ENCODE results near the gene LIPK. TPM values are rescaled to one million over a fixed set of nuclear protein-coding genes. Genes with fewer than 3 reads are reported as not detected.
"Not testable (repeated sequence)": the region's sequence is repeated elsewhere in the genome, so short reads cannot be mapped to it uniquely, and the experiment has no call there.

Gene LIPK
- total RNA-seq, 4 donors from 2014 or later = not detected

DNA sequence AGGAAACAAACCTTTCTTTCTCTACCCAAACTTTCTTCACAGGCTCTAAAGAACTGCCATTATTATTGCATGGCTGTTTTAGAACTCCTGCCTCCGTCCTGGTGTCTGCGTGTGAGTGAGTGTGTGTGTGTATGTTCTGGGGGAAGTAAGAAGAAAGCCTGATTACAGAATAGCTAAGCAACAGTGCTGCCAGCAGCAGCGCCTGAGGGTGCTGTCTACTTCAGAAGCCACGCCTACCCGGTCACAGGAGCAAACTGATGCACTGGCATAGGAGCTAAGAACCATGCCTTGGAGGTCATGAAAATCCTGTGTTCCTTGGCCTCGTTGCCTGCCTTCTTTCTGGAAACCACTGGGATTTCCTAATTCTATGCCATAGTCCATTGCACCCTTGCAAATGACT lies 25.2 kb downstream of the LIPK start:
- TF ChIP-seq EP300 (IDR thresholded peaks at IDR 0.05) (no peak), POLR2AphosphoS5 (IDR thresholded peaks at IDR 0.05) (no peak), POLR2A (IDR thresholded peaks at IDR 0.05; ENCODE audit: low read depth) (no peak)
- TF ChIP-seq, protein P1, sequence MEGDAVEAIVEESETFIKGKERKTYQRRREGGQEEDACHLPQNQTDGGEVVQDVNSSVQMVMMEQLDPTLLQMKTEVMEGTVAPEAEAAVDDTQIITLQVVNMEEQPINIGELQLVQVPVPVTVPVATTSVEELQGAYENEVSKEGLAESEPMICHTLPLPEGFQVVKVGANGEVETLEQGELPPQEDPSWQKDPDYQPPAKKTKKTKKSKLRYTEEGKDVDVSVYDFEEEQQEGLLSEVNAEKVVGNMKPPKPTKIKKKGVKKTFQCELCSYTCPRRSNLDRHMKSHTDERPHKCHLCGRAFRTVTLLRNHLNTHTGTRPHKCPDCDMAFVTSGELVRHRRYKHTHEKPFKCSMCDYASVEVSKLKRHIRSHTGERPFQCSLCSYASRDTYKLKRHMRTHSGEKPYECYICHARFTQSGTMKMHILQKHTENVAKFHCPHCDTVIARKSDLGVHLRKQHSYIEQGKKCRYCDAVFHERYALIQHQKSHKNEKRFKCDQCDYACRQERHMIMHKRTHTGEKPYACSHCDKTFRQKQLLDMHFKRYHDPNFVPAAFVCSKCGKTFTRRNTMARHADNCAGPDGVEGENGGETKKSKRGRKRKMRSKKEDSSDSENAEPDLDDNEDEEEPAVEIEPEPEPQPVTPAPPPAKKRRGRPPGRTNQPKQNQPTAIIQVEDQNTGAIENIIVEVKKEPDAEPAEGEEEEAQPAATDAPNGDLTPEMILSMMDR (IDR thresholded peaks at IDR 0.05) = no peak
- no peaks in the 10 kb centered on the region for H3K4me1 ChIP-seq
- no peak overlapping the region for H3K27ac ChIP-seq (replicated peaks in 1 of 4)
- H3K9me3 ChIP-seq = no peaks in the 10 kb centered on the region
- DNase-seq (ENCODE audit: extremely low spot score) = no peak
- H3K27me3 ChIP-seq = peaks cover 0 to 11% (median 0%) of the 10 kb centered on the region in 4 donors
- 74% methylated on average over 6 of the region's 6 CpGs for WGBS
- H3K4me3 ChIP-seq = no peak overlapping the region
- intact Hi-C loops (cut with DNase I) = no loop called here
- H3K36me3 ChIP-seq = no peaks in the 10 kb centered on the region

DNA sequence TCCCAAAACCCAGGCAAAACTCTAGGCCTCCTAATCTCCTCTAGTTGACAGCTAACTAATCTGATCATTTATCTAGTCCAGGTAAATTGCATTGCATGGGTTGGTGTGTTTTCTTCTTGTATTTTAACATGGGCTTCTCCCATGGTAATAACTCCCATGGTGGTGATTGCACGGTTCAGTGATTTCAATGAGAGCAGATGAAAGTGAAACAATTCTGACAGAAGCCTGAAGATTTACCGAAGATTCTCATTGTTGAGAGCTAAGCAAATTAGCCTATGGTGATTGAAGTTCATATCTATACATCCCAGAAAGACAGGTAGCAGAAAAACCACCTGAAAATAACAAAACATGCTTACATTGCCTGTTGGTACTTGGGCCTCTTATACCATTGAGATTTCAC lies 27.2 kb downstream of the LIPK start:
- H3K27ac ChIP-seq (replicated peaks in 1 of 4) = no peak overlapping the region
- TF ChIP-seq EP300 (IDR thresholded peaks at IDR 0.05) (no peak), POLR2AphosphoS5 (IDR thresholded peaks at IDR 0.05) (no peak), POLR2A (IDR thresholded peaks at IDR 0.05; ENCODE audit: low read depth) (no peak)
- TF ChIP-seq, protein P1 (IDR thresholded peaks at IDR 0.05) = no peak
- no peaks in the 10 kb centered on the region for H3K4me1 ChIP-seq
- H3K36me3 ChIP-seq = no peaks in the 10 kb centered on the region
- no peaks in the 10 kb centered on the region for H3K9me3 ChIP-seq
- no peak overlapping the region for H3K4me3 ChIP-seq
- WGBS = 93% methylated on average over 2 of the region's 2 CpGs
- DNase-seq (ENCODE audit: extremely low spot score) = no peak
- peaks cover 0 to 4% (median 0%) of the 10 kb centered on the region in 4 donors for H3K27me3 ChIP-seq
- intact Hi-C loops (cut with DNase I) = no loop called here

DNA sequence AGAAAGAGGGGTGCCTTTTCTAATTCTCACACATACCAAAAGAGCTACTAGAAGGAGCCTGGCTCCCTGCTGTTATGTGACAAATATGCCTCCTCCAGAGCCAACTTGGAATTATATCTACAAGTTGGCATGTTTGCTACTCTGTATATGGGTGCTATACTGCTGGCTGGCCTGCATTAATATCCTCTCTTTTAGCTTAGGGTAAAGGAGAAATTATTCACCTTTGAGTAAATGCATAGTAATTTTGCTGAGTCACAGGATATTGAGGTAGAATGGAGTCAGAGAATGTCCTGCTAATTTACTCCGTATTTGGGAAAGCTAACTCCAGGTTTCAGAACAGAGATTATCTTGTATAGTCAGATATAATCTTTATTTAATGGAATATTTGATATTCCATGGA lies 29.6 kb downstream of the LIPK start:
- H3K27ac ChIP-seq (replicated peaks in 1 of 4) = no peak overlapping the region
- no peak overlapping the region for H3K4me3 ChIP-seq
- WGBS = 35% methylated on average over 1 of the region's 1 CpG
- H3K4me1 ChIP-seq = no peaks in the 10 kb centered on the region
- H3K9me3 ChIP-seq = no peaks in the 10 kb centered on the region
- no peaks in the 10 kb centered on the region for H3K27me3 ChIP-seq
- no peak for TF ChIP-seq EP300 (IDR thresholded peaks at IDR 0.05)
- TF ChIP-seq, protein P1 (IDR thresholded peaks at IDR 0.05) = no peak
- no peak for TF ChIP-seq POLR2A (IDR thresholded peaks at IDR 0.05; ENCODE audit: low read depth)
- no peak for TF ChIP-seq POLR2AphosphoS5 (IDR thresholded peaks at IDR 0.05)
- intact Hi-C loops (cut with DNase I) = no loop called here
- no peak for DNase-seq (ENCODE audit: extremely low spot score)
- no peaks in the 10 kb centered on the region for H3K36me3 ChIP-seq

DNA sequence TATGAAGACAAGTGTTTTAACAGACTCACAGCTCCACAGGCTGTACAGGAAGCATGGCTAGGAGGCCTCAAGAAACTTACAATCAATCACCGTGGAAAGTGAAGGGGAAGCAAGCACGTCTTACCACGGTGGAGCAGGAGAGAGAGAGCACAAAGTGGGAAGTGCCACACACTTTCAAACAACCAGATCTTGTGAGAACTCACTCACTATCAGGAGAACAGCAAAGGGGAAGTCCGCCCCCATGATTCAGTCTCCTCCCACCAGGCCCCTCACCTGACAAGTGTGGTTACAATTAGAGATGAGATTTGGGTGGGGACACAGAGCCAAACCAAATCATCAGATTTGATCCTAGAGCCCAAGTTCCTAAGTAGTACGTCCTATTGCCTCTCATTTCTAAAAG lies 35.9 kb downstream of the LIPK start:
- H3K27ac ChIP-seq (replicated peaks in 1 of 4); H3K36me3 ChIP-seq; intact Hi-C loops (cut with DNase I); H3K4me3 ChIP-seq; H3K9me3 ChIP-seq; DNase-seq (ENCODE audit: extremely low spot score); H3K4me1 ChIP-seq: not testable (repeated sequence)
- WGBS = 41% methylated on average over 5 of the region's 5 CpGs
- peaks cover 0 to 11% (median 0%) of the 10 kb centered on the region in 4 donors for H3K27me3 ChIP-seq

DNA sequence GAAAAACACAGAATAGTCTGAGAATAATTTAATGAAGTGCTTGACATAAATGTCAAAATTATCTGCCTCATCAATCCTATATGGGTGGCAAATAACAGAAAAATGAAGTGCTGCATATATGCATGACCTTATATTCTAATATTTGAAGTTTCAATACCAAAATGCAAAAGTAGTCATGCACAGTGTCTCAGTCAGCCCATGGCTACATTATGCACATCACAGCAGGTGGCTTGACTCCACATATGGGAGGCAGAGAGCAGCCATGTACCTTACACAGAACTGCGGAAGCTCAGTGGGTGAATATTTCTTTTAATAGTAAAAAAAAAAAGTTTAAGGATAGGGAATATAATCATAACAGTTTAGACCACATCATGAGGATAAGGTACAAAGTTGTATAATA lies 36.4 kb downstream of the LIPK start:
- DNase-seq (ENCODE audit: extremely low spot score) = no peak
- Histone ChIP-seq H3K4me1 (no peaks in the 10 kb centered on the region), H3K36me3 (no peaks in the 10 kb centered on the region), H3K27ac (replicated peaks in 1 of 4) (no peak overlapping the region), H3K4me3 (no peak overlapping the region), H3K27me3 (peaks cover 0 to 11% (median 0%) of the 10 kb centered on the region in 4 donors), H3K9me3 (peaks cover 0 to 9% (median 0%) of the 10 kb centered on the region in 4 donors)
- intact Hi-C loops (cut with DNase I) = no loop called here
- TF ChIP-seq EP300 (IDR thresholded peaks at IDR 0.05) (no peak), POLR2AphosphoS5 (IDR thresholded peaks at IDR 0.05) (no peak), POLR2A (IDR thresholded peaks at IDR 0.05; ENCODE audit: low read depth) (no peak)
- TF ChIP-seq, protein P1 (IDR thresholded peaks at IDR 0.05) = no peak
- WGBS = 67% methylated on average over 1 of the region's 1 CpG
